ENCODE measurements around the gene CYP2S1.

- no peak for TF ChIP-seq ATF2 (CRISPR knock-in tag; IDR thresholded peaks at IDR 0.05; ENCODE audit: borderline replicate concordance, low read depth)
- no peak for TF ChIP-seq NR1H2 (CRISPR knock-in tag; IDR thresholded peaks at IDR 0.05)
- TF ChIP-seq CTCF (IDR thresholded peaks at IDR 0.05), result no peak
- TF ChIP-seq ZBTB21 (CRISPR knock-in tag; IDR thresholded peaks at IDR 0.05; ENCODE audit: borderline replicate concordance), result no peak
These were observed 30.6 kb downstream of the CYP2S1 start for GRCh38 chr19:41223431-41224234.
